ENCODE results near the gene IER5. TPM values are rescaled to one million over a fixed set of nuclear protein-coding genes. Genes with fewer than 3 reads are reported as not detected.

The IER5 gene
- total RNA-seq, 2 experiments from 2014 or later: 39.8 to 41.3 TPM

DNA sequence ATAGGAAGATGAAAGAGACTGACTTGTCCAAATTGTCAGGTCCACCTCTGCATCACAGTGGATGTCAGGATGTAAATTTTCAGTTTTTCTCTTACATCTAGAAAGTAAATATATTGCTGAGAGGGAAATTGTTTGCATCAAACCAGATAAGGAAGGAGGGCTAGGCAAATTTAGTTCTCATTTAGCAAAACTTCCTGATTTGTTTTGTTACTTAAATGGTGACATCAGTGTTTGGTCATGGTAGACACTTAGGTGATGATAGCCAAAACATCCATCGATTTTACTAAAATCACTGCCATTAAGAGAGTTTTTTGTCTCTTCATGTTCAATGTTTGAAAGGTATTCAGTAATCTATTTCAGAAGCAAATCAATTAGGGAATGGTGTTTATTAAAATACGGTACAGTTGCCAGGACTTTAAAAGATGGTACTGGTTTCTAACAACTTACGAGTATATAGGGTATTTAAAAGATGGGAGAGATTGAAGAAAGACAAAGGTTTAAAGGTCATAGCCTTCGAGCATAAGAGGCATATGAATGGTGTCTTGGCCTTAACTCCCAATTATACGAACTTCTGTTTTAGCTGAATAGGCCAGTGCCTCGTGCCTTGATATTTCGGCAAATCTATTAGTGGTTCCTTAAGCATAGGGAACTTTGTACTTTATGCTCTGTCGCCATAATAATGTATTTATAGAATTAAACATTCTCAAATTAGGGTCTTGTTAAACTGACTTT lies 3.0 kb downstream of the IER5 start:
- TF ChIP-seq, protein P1, sequence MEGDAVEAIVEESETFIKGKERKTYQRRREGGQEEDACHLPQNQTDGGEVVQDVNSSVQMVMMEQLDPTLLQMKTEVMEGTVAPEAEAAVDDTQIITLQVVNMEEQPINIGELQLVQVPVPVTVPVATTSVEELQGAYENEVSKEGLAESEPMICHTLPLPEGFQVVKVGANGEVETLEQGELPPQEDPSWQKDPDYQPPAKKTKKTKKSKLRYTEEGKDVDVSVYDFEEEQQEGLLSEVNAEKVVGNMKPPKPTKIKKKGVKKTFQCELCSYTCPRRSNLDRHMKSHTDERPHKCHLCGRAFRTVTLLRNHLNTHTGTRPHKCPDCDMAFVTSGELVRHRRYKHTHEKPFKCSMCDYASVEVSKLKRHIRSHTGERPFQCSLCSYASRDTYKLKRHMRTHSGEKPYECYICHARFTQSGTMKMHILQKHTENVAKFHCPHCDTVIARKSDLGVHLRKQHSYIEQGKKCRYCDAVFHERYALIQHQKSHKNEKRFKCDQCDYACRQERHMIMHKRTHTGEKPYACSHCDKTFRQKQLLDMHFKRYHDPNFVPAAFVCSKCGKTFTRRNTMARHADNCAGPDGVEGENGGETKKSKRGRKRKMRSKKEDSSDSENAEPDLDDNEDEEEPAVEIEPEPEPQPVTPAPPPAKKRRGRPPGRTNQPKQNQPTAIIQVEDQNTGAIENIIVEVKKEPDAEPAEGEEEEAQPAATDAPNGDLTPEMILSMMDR (IDR thresholded peaks at IDR 0.05): no peak
- Mint-ChIP-seq H3K4me3 (peak overlapping the region; percentile 100), H3K9me3 (no peaks in the 10 kb centered on the region), H3K4me1 (ENCODE audit: low read depth) (peaks cover 45% of the 10 kb centered on the region), H3K27me3 (no peaks in the 10 kb centered on the region), H3K27ac (peak overlapping the region; percentile 100), H3K36me3 (ENCODE audit: low read depth) (peaks cover 58% of the 10 kb centered on the region)
- CTCF ChIA-PET: interaction anchor here (0.7 to 12.2 kb wide), 11 partner anchors 7 to 69 kb away, joined by 3 to 179 read pairs (median 4); no protein-coding TSS in a partner anchor
- POLR2A ChIA-PET: interaction anchor here (0.7 to 8.6 kb wide), 10 partner anchors 13 to 73 kb away, joined by 3 to 209 read pairs (median 6); partner anchors contain the start of genes MR1 and STX6
- intact Hi-C loops (cut with micrococcal nuclease): loop anchor here (2.0 kb wide), 1 partner anchor 49 kb away; no protein-coding TSS in a partner anchor
- no peak for ATAC-seq
- no peak for DNase-seq

DNA sequence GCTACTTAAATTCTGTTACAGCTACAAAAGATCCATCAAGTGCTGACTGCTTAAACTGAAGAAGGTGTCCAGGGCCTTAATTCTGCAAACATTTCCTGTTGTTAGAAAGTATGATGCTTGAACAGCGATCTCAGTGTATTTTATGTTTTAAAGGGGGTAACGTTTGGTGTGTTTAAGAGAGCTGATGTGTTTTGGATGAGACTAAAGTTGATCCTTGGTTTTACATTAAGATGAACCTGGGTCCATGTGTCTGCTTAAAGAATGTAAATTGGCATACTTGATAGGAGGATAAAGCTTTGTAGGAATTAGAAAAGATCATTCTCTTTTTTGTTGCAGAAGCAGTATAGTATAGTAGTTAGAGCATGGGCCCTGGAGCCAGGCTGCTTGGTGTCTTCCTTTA lies 3.6 kb downstream of the IER5 start:
- intact Hi-C loops (cut with micrococcal nuclease): no loop called here
- Mint-ChIP-seq H3K4me3 (peak overlapping the region; percentile 100), H3K27me3 (no peaks in the 10 kb centered on the region), H3K4me1 (ENCODE audit: low read depth) (peaks cover 48% of the 10 kb centered on the region), H3K9me3 (no peaks in the 10 kb centered on the region), H3K36me3 (ENCODE audit: low read depth) (peaks cover 58% of the 10 kb centered on the region), H3K27ac (peak overlapping the region; percentile 21)
- TF ChIP-seq, protein P1 (IDR thresholded peaks at IDR 0.05): no peak
- CTCF ChIA-PET: interaction anchor here (1.2 to 12.2 kb wide), 4 partner anchors 12 to 50 kb away, joined by 3 to 179 read pairs (median 21); no protein-coding TSS in a partner anchor
- POLR2A ChIA-PET: interaction anchor here (0.6 to 8.6 kb wide), 6 partner anchors 12 to 70 kb away, joined by 3 to 209 read pairs (median 6); partner anchors contain the start of gene MR1
- ATAC-seq: no peak
- DNase-seq: no peak

DNA sequence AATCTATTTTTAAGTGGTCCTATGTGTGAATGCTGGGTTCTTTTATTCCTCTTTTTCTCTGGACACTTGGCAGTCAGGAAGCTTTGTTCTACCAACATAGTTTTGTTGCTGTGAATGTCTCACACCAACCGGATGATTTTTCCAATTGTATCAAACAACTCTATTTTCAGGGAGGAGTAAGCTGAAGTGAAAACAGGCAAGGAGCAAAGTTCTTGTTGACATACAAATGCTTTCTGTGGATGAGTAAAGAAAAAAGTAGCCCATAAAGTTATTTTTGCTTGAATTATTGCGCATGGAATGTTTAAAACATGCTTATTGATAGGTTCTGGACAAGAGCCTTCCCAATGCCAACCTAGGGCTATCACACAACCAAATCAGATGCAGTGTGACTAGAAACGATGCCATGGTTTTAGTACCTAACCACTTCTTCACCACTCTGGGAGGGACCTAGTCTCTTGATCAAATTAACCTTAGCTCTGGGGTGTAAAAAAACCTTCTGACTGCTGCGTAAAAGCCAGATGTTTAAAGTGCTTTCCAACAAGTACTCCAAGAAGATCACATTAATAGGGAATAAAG lies 4.5 kb downstream of the IER5 start:
- H3K27me3 Mint-ChIP-seq: no peaks in the 10 kb centered on the region
- H3K27ac Mint-ChIP-seq: no peak overlapping the region
- ChIA-PET POLR2A (interaction anchor here (1.2 to 8.6 kb wide), 4 partner anchors 11 to 71 kb away, joined by 3 to 209 read pairs (median 64); no protein-coding TSS in a partner anchor), CTCF (interaction anchor here (1.2 to 12.2 kb wide), 2 partner anchors 33 to 49 kb away, joined by 3 to 179 read pairs; no protein-coding TSS in a partner anchor)
- DNase-seq: no peak
- H3K4me3 Mint-ChIP-seq: peak overlapping the region; percentile 45
- H3K4me1 Mint-ChIP-seq (ENCODE audit: low read depth): peaks cover 48% of the 10 kb centered on the region
- ATAC-seq: no peak
- no peaks in the 10 kb centered on the region for H3K9me3 Mint-ChIP-seq
- peaks cover 53% of the 10 kb centered on the region for H3K36me3 Mint-ChIP-seq (ENCODE audit: low read depth)
- intact Hi-C loops (cut with micrococcal nuclease): no loop called here
- TF ChIP-seq, protein P1 (IDR thresholded peaks at IDR 0.05): no peak

DNA sequence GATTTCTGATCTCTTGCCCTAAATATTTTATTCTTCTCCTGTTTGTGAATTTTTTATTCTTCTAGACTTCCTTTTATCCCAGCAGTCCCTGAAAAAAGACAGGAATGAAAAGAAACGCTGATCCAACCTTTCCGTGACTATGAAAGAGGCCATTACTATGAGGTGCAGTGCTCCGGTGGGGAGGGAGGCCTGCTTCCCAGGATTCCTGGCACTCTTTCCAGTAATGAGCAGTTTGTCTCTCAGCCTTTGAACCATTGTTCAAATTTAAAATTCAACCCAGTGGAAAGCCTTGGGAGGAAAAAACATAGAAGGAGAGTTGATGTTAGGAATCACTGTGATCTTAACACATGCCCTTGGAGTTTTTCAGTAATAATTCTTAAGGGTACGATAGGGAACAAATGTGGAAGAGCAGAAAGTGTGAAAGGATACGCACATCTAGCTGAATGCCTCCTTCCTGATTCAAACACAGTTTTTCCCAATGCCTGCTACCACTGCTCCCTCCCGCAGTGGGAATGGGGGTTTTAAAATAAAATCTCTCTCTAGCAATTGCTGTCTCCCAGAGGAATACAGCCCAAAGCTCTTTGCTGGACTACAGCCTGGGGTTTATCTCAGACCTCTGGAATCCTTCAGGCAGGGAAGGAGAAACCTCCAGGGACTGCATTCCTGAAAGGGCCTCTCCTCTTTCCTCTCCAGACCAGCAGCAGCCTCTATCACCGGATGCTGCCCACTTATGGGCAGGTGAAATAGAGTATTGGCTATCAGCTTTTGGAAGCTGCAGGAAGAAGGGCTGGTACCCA lies 6.1 kb downstream of the IER5 start:
- Mint-ChIP-seq H3K4me3 (no peak overlapping the region), H3K27ac (no peak overlapping the region), H3K36me3 (ENCODE audit: low read depth) (peaks cover 49% of the 10 kb centered on the region), H3K9me3 (no peaks in the 10 kb centered on the region), H3K4me1 (ENCODE audit: low read depth) (peaks cover 61% of the 10 kb centered on the region), H3K27me3 (no peaks in the 10 kb centered on the region)
- TF ChIP-seq, protein P1 (IDR thresholded peaks at IDR 0.05): no peak
- ATAC-seq (no peak), DNase-seq (no peak)
- intact Hi-C loops (cut with micrococcal nuclease): no loop called here
- ChIA-PET CTCF (interaction anchor here (1.1 to 5.0 kb wide), 2 partner anchors 44 to 47 kb away, joined by 3 to 33 read pairs; no protein-coding TSS in a partner anchor), POLR2A (interaction anchor here (1.5 kb wide), 1 partner anchor 12 kb away, joined by 3 read pairs; no protein-coding TSS in a partner anchor)

Data from activated CD8-positive, alpha-beta T cell treated with anti-CD3 and anti-CD28 coated beads for 36 hours (primary cell).